PC-3 (cell line): ENCODE measurements around the gene RAB4B. TPM values are rescaled to one million over a fixed set of nuclear protein-coding genes. Genes with fewer than 3 reads are reported as not detected.

Experiments used
- ATAC-seq: fragments of 200-7000 bp; cut with Tn5 transposase; 2 replicates; pipeline ENCODE4 v1.9.1; 2020; ENCODE audit warnings: mild to moderate bottlenecking, moderate library complexity
- BruUV-seq: library from RNA; stranded (reverse); fragments of 400-500 nt; replicated peaks from 2 replicates; lab custom pipeline; 2021; lab: Mats Ljungman, UMichigan
- CTCF ChIA-PET: fragments of 300-600 bp; sonication (Branson Sonifier 250); formaldehyde crosslinking; loops from one replicate; lab custom pipeline; 2022; ENCODE audit warnings: antibody characterized with exemption; lab: Charles Lee
- POLR2A ChIA-PET: fragments of 300-600 bp; sonication (Branson Sonifier 250); formaldehyde crosslinking; loops from one replicate; lab custom pipeline; 2022; ENCODE audit warnings: antibody characterized with exemption; ENCODE audit not compliant: unreplicated experiment; lab: Charles Lee
- DNase-seq: peaks from one replicate; pipeline ENCODE4 v3.0.0-alpha.2; 2015
- H2AFZ ChIP-seq: fragments of 300-600 bp; sonication (generic); 2 replicates; pipeline ENCODE4 v1.6.0; 2016; ENCODE audit warnings: antibody characterized with exemption, low read length
- H3F3A ChIP-seq: fragments of 300-600 bp; sonication (generic); one replicate; pipeline ENCODE4 v1.6.0; 2017; ENCODE audit warnings: antibody characterized with exemption, low read length, control low read depth, mild to moderate bottlenecking; ENCODE audit not compliant: unreplicated experiment
- H3K27ac ChIP-seq: fragments of 300-600 bp; sonication (generic); 2 replicates; pipeline ENCODE4 v1.5.1; 2016; ENCODE audit warnings: mild to moderate bottlenecking, low read length
- H3K27me3 ChIP-seq: fragments of 300-600 bp; sonication (generic); 2 replicates; pipeline ENCODE4 v1.6.1; 2016; ENCODE audit warnings: low read length, mixed read lengths
- H3K36me3 ChIP-seq: fragments of 300-600 bp; sonication (generic); 2 replicates; pipeline ENCODE4 v1.6.1; 2016; ENCODE audit warnings: low read depth, mixed run types, low read length, mixed read lengths
- H3K4me1 ChIP-seq: fragments of 300-600 bp; sonication (generic); 2 replicates; pipeline ENCODE4 v1.5.1; 2016; ENCODE audit warnings: low read length; ENCODE audit not compliant: insufficient read depth
- H3K4me2 ChIP-seq: fragments of 300-600 bp; sonication (generic); 2 replicates; pipeline ENCODE4 v1.6.0; 2016; ENCODE audit warnings: low read length
- H3K4me3 ChIP-seq: fragments of 300-600 bp; sonication (generic); 2 replicates; pipeline ENCODE4 v1.5.1; 2016; ENCODE audit warnings: mild to moderate bottlenecking, low read length, mixed read lengths
- H3K79me2 ChIP-seq: fragments of 300-600 bp; sonication (generic); 2 replicates; pipeline ENCODE4 v1.6.1; 2017; ENCODE audit warnings: low read length, mixed read lengths
- H3K9ac ChIP-seq: fragments of 300-600 bp; sonication (generic); 2 replicates; pipeline ENCODE4 v1.6.0; 2016; ENCODE audit warnings: mild to moderate bottlenecking, low read length
- H3K9me2 ChIP-seq: fragments of 300-600 bp; sonication (generic); replicated peaks from 2 replicates; pipeline ENCODE4 v1.6.1; 2016; ENCODE audit warnings: mixed run types, low read length, mixed read lengths
- H3K9me3 ChIP-seq: fragments of 300-600 bp; sonication (generic); 2 replicates; pipeline ENCODE4 v1.6.1; 2016; ENCODE audit warnings: low read length, mixed read lengths
- H4K20me1 ChIP-seq: fragments of 300-600 bp; sonication (generic); 2 replicates; pipeline ENCODE4 v1.6.1; 2016; ENCODE audit warnings: low read length, mixed read lengths
- EZH2 ChIP-seq: fragments of 300-600 bp; sonication (generic); IDR thresholded peaks from one replicate; pipeline ENCODE4 v1.6.1; 2017; ENCODE audit warnings: antibody characterized with exemption, mild to moderate bottlenecking, low read length; ENCODE audit not compliant: unreplicated experiment
- EZH2phosphoT487 ChIP-seq: fragments of 300-600 bp; sonication (generic); IDR thresholded peaks from 2 replicates; pipeline ENCODE4 v1.6.1; 2018; ENCODE audit warnings: mild to moderate bottlenecking, antibody characterized with exemption, low read length, borderline replicate concordance
- intact Hi-C: fragments of 100-400 bp; cut with micrococcal nuclease; formaldehyde crosslinking; loops from 2 replicates; pipeline ENCODE4 v1.9.0; 2023
- total RNA-seq: library from RNA; depleted of rRNA; stranded (reverse); fragments of >200 nt; gene quantifications from 2 replicates; pipeline ENCODE4 v1.2.3, GENCODE V29; 2014
- TF ChIP-seq, protein P1 (sequence below): fragments of 300-600 bp; sonication (generic); conservative IDR thresholded peaks from 2 replicates; pipeline ENCODE4 v1.5.1; 2017; ENCODE audit warnings: antibody characterized with exemption, low read depth, mild to moderate bottlenecking, low read length

The RAB4B gene
- total RNA-seq, 1 experiment from 2014 or later: 7.4 TPM

GRCh38 chr19:40756502-40757110 lies 21.4 kb upstream of the RAB4B start:
- Histone ChIP-seq H2AFZ (no peak overlapping the region), H4K20me1 (peaks cover 37% of the 10 kb centered on the region), H3K4me2 (peak overlapping the region; percentile 15), H3K36me3 (peaks cover 33% of the 10 kb centered on the region), H3K9me2 (no peaks in the 10 kb centered on the region), H3K27ac (no peak overlapping the region), H3K79me2 (peaks cover 74% of the 10 kb centered on the region), H3K9me3 (no peaks in the 10 kb centered on the region), H3K4me3 (no peak overlapping the region), H3K4me1 (peaks cover 33% of the 10 kb centered on the region), H3K27me3 (no peaks in the 10 kb centered on the region), H3F3A (no peaks in the 10 kb centered on the region), H3K9ac (no peak overlapping the region)
- POLR2A ChIA-PET: no interaction called here
- peak; percentile 51 for DNase-seq
- TF ChIP-seq, protein P1, sequence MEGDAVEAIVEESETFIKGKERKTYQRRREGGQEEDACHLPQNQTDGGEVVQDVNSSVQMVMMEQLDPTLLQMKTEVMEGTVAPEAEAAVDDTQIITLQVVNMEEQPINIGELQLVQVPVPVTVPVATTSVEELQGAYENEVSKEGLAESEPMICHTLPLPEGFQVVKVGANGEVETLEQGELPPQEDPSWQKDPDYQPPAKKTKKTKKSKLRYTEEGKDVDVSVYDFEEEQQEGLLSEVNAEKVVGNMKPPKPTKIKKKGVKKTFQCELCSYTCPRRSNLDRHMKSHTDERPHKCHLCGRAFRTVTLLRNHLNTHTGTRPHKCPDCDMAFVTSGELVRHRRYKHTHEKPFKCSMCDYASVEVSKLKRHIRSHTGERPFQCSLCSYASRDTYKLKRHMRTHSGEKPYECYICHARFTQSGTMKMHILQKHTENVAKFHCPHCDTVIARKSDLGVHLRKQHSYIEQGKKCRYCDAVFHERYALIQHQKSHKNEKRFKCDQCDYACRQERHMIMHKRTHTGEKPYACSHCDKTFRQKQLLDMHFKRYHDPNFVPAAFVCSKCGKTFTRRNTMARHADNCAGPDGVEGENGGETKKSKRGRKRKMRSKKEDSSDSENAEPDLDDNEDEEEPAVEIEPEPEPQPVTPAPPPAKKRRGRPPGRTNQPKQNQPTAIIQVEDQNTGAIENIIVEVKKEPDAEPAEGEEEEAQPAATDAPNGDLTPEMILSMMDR: no peak
- TF ChIP-seq EZH2phosphoT487: no peak
- TF ChIP-seq EZH2: no peak
- peak; percentile 51 for ATAC-seq
- CTCF ChIA-PET: no interaction called here
- intact Hi-C loops: no loop called here
- BruUV-seq: no TSS peak

DNA sequence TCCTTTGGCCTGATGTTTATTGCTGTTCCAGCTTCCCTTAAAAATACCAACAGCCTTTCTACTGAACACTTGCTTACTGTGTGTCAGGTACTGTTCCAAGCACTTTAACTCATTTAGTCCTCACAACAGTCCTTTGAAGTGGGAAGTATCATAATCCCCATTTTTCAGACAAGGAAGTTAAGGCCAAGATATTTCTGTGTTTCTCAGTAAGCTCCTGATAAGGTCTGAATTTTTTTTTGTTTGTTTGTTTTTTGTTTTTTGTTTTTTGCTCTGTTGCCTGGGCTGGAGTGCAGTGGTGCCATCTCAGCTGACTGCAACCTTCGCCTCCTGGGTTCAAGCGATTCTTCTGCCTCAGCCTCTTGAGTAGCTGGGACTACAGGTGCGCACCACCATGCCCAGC lies 19.6 kb upstream of the RAB4B start:
- no peaks in the 10 kb centered on the region for H3K27me3 ChIP-seq
- H3K27ac ChIP-seq: no peak overlapping the region
- H3K4me2 ChIP-seq: no peak overlapping the region
- POLR2A ChIA-PET: no interaction called here
- H3K9me3 ChIP-seq: no peaks in the 10 kb centered on the region
- H3K9me2 ChIP-seq: no peaks in the 10 kb centered on the region
- peaks cover 47% of the 10 kb centered on the region for H3K36me3 ChIP-seq
- intact Hi-C loops: no loop called here
- no peak for ATAC-seq
- peaks cover 55% of the 10 kb centered on the region for H3K79me2 ChIP-seq
- H2AFZ ChIP-seq: no peak overlapping the region
- CTCF ChIA-PET: no interaction called here
- peaks cover 29% of the 10 kb centered on the region for H4K20me1 ChIP-seq
- BruUV-seq: no TSS peak
- TF ChIP-seq EZH2phosphoT487: no peak
- TF ChIP-seq EZH2: no peak
- TF ChIP-seq, protein P1: no peak
- H3K9ac ChIP-seq: no peak overlapping the region
- H3K4me1 ChIP-seq: peaks cover 29% of the 10 kb centered on the region
- H3K4me3 ChIP-seq: no peak overlapping the region
- DNase-seq: no peak
- no peaks in the 10 kb centered on the region for H3F3A ChIP-seq

- H3K27me3 ChIP-seq: no peaks in the 10 kb centered on the region
- no peak overlapping the region for H3K4me3 ChIP-seq
- no peaks in the 10 kb centered on the region for H3K9me3 ChIP-seq
- no peaks in the 10 kb centered on the region for H3K9me2 ChIP-seq
- H3K4me2 ChIP-seq: no peak overlapping the region
- no peak for ATAC-seq
- TF ChIP-seq EZH2phosphoT487: no peak
- TF ChIP-seq, protein P1: no peak
- no peak for TF ChIP-seq EZH2
- H3F3A ChIP-seq: no peaks in the 10 kb centered on the region
- peaks cover 47% of the 10 kb centered on the region for H3K79me2 ChIP-seq
- no peak overlapping the region for H3K27ac ChIP-seq
- H3K9ac ChIP-seq: no peak overlapping the region
- BruUV-seq: no TSS peak
- POLR2A ChIA-PET: no interaction called here
- CTCF ChIA-PET: no interaction called here
- peaks cover 55% of the 10 kb centered on the region for H3K36me3 ChIP-seq
- H4K20me1 ChIP-seq: peaks cover 26% of the 10 kb centered on the region
- H3K4me1 ChIP-seq: peaks cover 24% of the 10 kb centered on the region
- H2AFZ ChIP-seq: no peak overlapping the region
- DNase-seq: no peak
- intact Hi-C loops: no loop called here
These were observed 18.7 kb upstream of the RAB4B start for GRCh38 chr19:40759352-40759751.
